HepG2 (cell line): Measurements from ENCODE around the gene SUPT4H1. TPM values are rescaled to one million over a fixed set of nuclear protein-coding genes. Genes with fewer than 3 reads are reported as not detected.

ENCODE experiments used
- GMEB2 ChIP-seq: IDR thresholded peaks from 2 replicates; pipeline ENCODE4 v1.6.1; 2016; ENCODE audit warnings: missing biosample characterization, missing genetic modification reagents, low read depth
- KIAA2018 ChIP-seq: sonication (generic); formaldehyde crosslinking; IDR thresholded peaks from 2 replicates; pipeline ENCODE4 v1.5.0; 2020; ENCODE audit warnings: mild to moderate bottlenecking, missing genetic modification reagents, borderline replicate concordance
- MXD1 ChIP-seq: sonication (generic); formaldehyde crosslinking; IDR thresholded peaks from 2 replicates; pipeline ENCODE4 v1.4.0; 2020; ENCODE audit warnings: mild to moderate bottlenecking, missing genetic modification reagents
- PITX1 ChIP-seq: sonication (generic); formaldehyde crosslinking; IDR thresholded peaks from 2 replicates; pipeline ENCODE4 v1.5.1; 2020; ENCODE audit warnings: mild to moderate bottlenecking, missing genetic modification reagents
- SMARCE1 ChIP-seq: fragments of 450-650 bp; IDR thresholded peaks from 2 replicates; pipeline ENCODE4 v1.6.1; 2017; ENCODE audit warnings: borderline replicate concordance
- TEAD3 ChIP-seq: optimal IDR thresholded peaks from 2 replicates; pipeline ENCODE3; 2016; ENCODE audit warnings: borderline replicate concordance
- ZBTB25 ChIP-seq: IDR thresholded peaks from 2 replicates; pipeline ENCODE4 v1.6.1; 2018; ENCODE audit warnings: missing genetic modification reagents
- ZBTB39 ChIP-seq: sonication (generic); formaldehyde crosslinking; IDR thresholded peaks from 2 replicates; pipeline ENCODE4 v1.5.0; 2020; ENCODE audit warnings: missing genetic modification reagents
- ZNF143 ChIP-seq: sonication (generic); formaldehyde crosslinking; IDR thresholded peaks from 2 replicates; pipeline ENCODE4 v1.4.0; 2020; ENCODE audit warnings: missing genetic modification reagents
- ZNF24 ChIP-seq: fragments of 450-650 bp; IDR thresholded peaks from 2 replicates; pipeline ENCODE4 v1.6.1; 2017; ENCODE audit warnings: antibody characterized with exemption, mild to moderate bottlenecking
- ZNF317 ChIP-seq: sonication (generic); formaldehyde crosslinking; IDR thresholded peaks from 2 replicates; pipeline ENCODE4 v1.5.0; 2020; ENCODE audit warnings: mild to moderate bottlenecking, missing genetic modification reagents
- ZNF362 ChIP-seq: sonication (generic); formaldehyde crosslinking; IDR thresholded peaks from 2 replicates; pipeline ENCODE4 v1.4.0; 2020; ENCODE audit warnings: missing genetic modification reagents, mild to moderate bottlenecking, borderline replicate concordance
- ZNF431 ChIP-seq: sonication (generic); formaldehyde crosslinking; IDR thresholded peaks from 2 replicates; pipeline ENCODE4 v1.9.0; 2022; ENCODE audit warnings: missing genetic modification reagents, low read depth, mild to moderate bottlenecking, borderline replicate concordance
- ZNF501 ChIP-seq: sonication (generic); formaldehyde crosslinking; IDR thresholded peaks from 2 replicates; pipeline ENCODE4 v1.5.1; 2020; ENCODE audit warnings: mild to moderate bottlenecking, moderate library complexity, missing genetic modification reagents
- polyA plus RNA-seq, 8 experiments: library from polyadenylated mRNA; depleted of rRNA in 3 of 8; stranded (reverse) in 7 of 8; unstranded in 1 of 8; fragments of >200 nt; fragmentation: Illumina TruSeq in 4 of 8; extraction: Trizol in 4 of 8; gene quantifications; 2 replicates each; pipeline versions ENCODE4 v1.2.1 to v1.2.3, GENCODE V29; 2011 to 2016; ENCODE audit warnings: low read depth in 4 of 8, missing spikeins in 1 of 8, mixed read lengths in 1 of 8; ENCODE audit not compliant: insufficient read depth in 1 of 8
- total RNA-seq, 5 experiments: library from RNA; depleted of rRNA; stranded (reverse); fragments of >200 nt; fragmentation: Illumina TruSeq; extraction: Trizol; gene quantifications; 2 replicates each; pipeline ENCODE4 v1.2.3, GENCODE V29; 2016; ENCODE audit warnings: low read depth in 1 of 5

The SUPT4H1 gene
- total and polyA plus RNA-seq, 2 of the 13 experiments (the other 11 are each of a cell fraction or from before 2014, with no cell fraction given) = 155 to 244 TPM

GRCh38 chr17:58394534-58395223 lies 42.7 kb upstream of the SUPT4H1 start (continued):
- TF ChIP-seq ZNF431 (CRISPR knock-in tag) (no peak), ZBTB25 (CRISPR knock-in tag) (0 out of 2 replicates have a peak, but pooled peaks have one; percentile 73), ZBTB39 (CRISPR knock-in tag) (peak; percentile 94), ZNF501 (no peak), ZNF362 (no peak; the same call in 1 of the 2 replicates), PITX1 (CRISPR knock-in tag) (peak; percentile 51; the same call in 1 of the 2 replicates), SMARCE1 (no peak), GMEB2 (no peak), ZNF143 (CRISPR knock-in tag) (0 out of 2 replicates have a peak, but pooled peaks have one; percentile 46), TEAD3 (CRISPR knock-in tag) (peak; percentile 86), ZNF317 (CRISPR knock-in tag) (no peak), KIAA2018 (CRISPR knock-in tag) (no peak), MXD1 (CRISPR knock-in tag) (no peak), ZNF24 (no peak)
